IMR-90 (cell line): ENCODE results near the gene SLITRK3. TPM values are rescaled to one million over a fixed set of nuclear protein-coding genes. Genes with fewer than 3 reads are reported as not detected.

ENCODE experiments used
- ATAC-seq: fragments of 200-7000 bp; cut with Tn5 transposase; 2 replicates; pipeline ENCODE4 v1.9.1; 2020; ENCODE audit warnings: low read depth, mild to moderate bottlenecking, moderate library complexity
- BruUV-seq: library from RNA; stranded (reverse); fragments of 400-500 nt; replicated peaks from 2 replicates; lab custom pipeline; 2021; lab: Mats Ljungman, UMichigan
- CTCF ChIA-PET: fragments of 300-600 bp; formaldehyde crosslinking; extraction: SDS; loops from one replicate; lab custom pipeline; 2021; ENCODE audit warnings: antibody characterized with exemption; lab: Yijun Ruan, JAX
- POLR2A ChIA-PET: fragments of 300-600 bp; sonication (Branson Sonifier 250); formaldehyde crosslinking; loops from one replicate; lab custom pipeline; 2022; ENCODE audit warnings: antibody characterized with exemption; ENCODE audit not compliant: unreplicated experiment; lab: Charles Lee
- DNase-seq: peaks from one replicate; pipeline ENCODE4 v3.0.0; 2013
- H2AFZ ChIP-seq: replicated peaks from 2 replicates; pipeline ENCODE3; 2013; ENCODE audit warnings: low read length, mild to moderate bottlenecking; ENCODE audit not compliant: poor library complexity
- H2AK5ac ChIP-seq: 2 replicates; pipeline ENCODE4 v1.6.1; 2013; ENCODE audit warnings: low read depth, low read length, inconsistent platforms
- H2AK9ac ChIP-seq: replicated peaks from 2 replicates; pipeline ENCODE3; 2013; ENCODE audit warnings: mild to moderate bottlenecking, low read depth, low read length, moderate library complexity; ENCODE audit not compliant: poor library complexity
- H2BK120ac ChIP-seq: 2 replicates; pipeline ENCODE4 v1.6.1; 2013; ENCODE audit warnings: low read depth, low read length, inconsistent platforms
- H2BK15ac ChIP-seq: 3 replicates; pipeline ENCODE4 v1.6.1; 2013; ENCODE audit warnings: low read depth, low read length, inconsistent platforms
- H2BK20ac ChIP-seq: 2 replicates; pipeline ENCODE4 v1.6.1; 2013; ENCODE audit warnings: low read depth, mild to moderate bottlenecking, inconsistent platforms, low read length, moderate library complexity
- H2BK5ac ChIP-seq: 2 replicates; pipeline ENCODE4 v1.6.1; 2013; ENCODE audit warnings: mild to moderate bottlenecking, low read depth, low read length, inconsistent platforms; ENCODE audit not compliant: poor library complexity, severe bottlenecking
- H3K14ac ChIP-seq: replicated peaks from 2 replicates; pipeline ENCODE4 v1.6.1; 2013; ENCODE audit warnings: low read depth, low read length, inconsistent platforms
- H3K18ac ChIP-seq: 2 replicates; pipeline ENCODE4 v1.6.1; 2013; ENCODE audit warnings: low read depth, low read length, control low read depth
- H3K23ac ChIP-seq: 2 replicates; pipeline ENCODE4 v1.6.1; 2013; ENCODE audit warnings: low read depth, low read length, inconsistent platforms
- H3K27ac ChIP-seq: 2 replicates; pipeline ENCODE4 v1.5.1; 2013; ENCODE audit warnings: mild to moderate bottlenecking, control low read depth, low read length; ENCODE audit not compliant: insufficient read depth
- H3K27me3 ChIP-seq: 2 replicates; pipeline ENCODE4 v1.6.1; 2013; ENCODE audit warnings: low read length; ENCODE audit not compliant: control insufficient read depth, insufficient read depth
- H3K36me3 ChIP-seq: 2 replicates; pipeline ENCODE4 v1.6.1; 2013; ENCODE audit warnings: low read length, mixed read lengths; ENCODE audit not compliant: control insufficient read depth, insufficient read depth
- H3K4ac ChIP-seq: 2 replicates; pipeline ENCODE4 v1.6.1; 2013; ENCODE audit warnings: low read depth, low read length, inconsistent platforms
- H3K4me1 ChIP-seq: 2 replicates; pipeline ENCODE4 v1.6.1; 2013; ENCODE audit warnings: low read length, mixed read lengths; ENCODE audit not compliant: control insufficient read depth, insufficient read depth
- H3K4me2 ChIP-seq: 2 replicates; pipeline ENCODE4 v1.6.1; 2013; ENCODE audit warnings: low read depth, mild to moderate bottlenecking, control low read depth, low read length, moderate library complexity
- H3K4me3 ChIP-seq: 2 replicates; pipeline ENCODE4 v1.5.1; 2013; ENCODE audit warnings: low read depth, mild to moderate bottlenecking, control low read depth, low read length, moderate library complexity; ENCODE audit not compliant: insufficient read depth
- H3K56ac ChIP-seq: 2 replicates; pipeline ENCODE4 v1.6.1; 2013; ENCODE audit warnings: low read length, inconsistent platforms; ENCODE audit not compliant: insufficient read depth; ENCODE audit errors: extremely low read depth
- H3K79me1 ChIP-seq, 2 experiments: 2 replicates each; pipeline ENCODE4 v1.6.1; 2013; ENCODE audit warnings: low read length in 2 of 2, inconsistent platforms in 1 of 2, low read depth in 1 of 2
- H3K9ac ChIP-seq: 2 replicates; pipeline ENCODE4 v1.6.1; 2013; ENCODE audit warnings: low read depth, low read length, control low read depth
- H3K9me1 ChIP-seq: 2 replicates; pipeline ENCODE4 v1.6.1; 2013; ENCODE audit warnings: low read length, inconsistent platforms; ENCODE audit not compliant: insufficient read depth
- H3K9me3 ChIP-seq: 2 replicates; pipeline ENCODE4 v1.6.1; 2013; ENCODE audit warnings: low read length; ENCODE audit not compliant: control insufficient read depth, insufficient read depth
- H4K20me1 ChIP-seq: 2 replicates; pipeline ENCODE4 v1.6.1; 2013; ENCODE audit warnings: low read length, inconsistent platforms; ENCODE audit not compliant: insufficient read depth
- H4K5ac ChIP-seq: 2 replicates; pipeline ENCODE4 v1.6.1; 2013; ENCODE audit warnings: mild to moderate bottlenecking, low read depth, low read length, control low read depth
- H4K8ac ChIP-seq, 2 experiments: 2 replicates each; pipeline ENCODE4 v1.6.1; 2013; ENCODE audit warnings: low read depth in 2 of 2, low read length in 2 of 2, control low read depth in 1 of 2, inconsistent platforms in 1 of 2
- H4K91ac ChIP-seq: 2 replicates; pipeline ENCODE4 v1.6.1; 2013; ENCODE audit warnings: low read depth, low read length, inconsistent platforms; ENCODE audit not compliant: insufficient read depth
- BHLHE40 ChIP-seq: fragments of 150-350 bp; IDR thresholded peaks from 2 replicates; pipeline ENCODE4 v1.6.1; 2016; ENCODE audit warnings: mild to moderate bottlenecking, low read depth, low read length
- MAZ ChIP-seq: IDR thresholded peaks from 2 replicates; pipeline ENCODE4 v1.6.1; 2012; ENCODE audit warnings: low read depth, mild to moderate bottlenecking, low read length, improper control_type of control experiment, moderate library complexity, borderline replicate concordance
- RAD21 ChIP-seq: IDR thresholded peaks from 2 replicates; pipeline ENCODE4 v1.6.1; 2012; ENCODE audit warnings: low read length, improper control_type of control experiment
- WGBS, 2 experiments: methylation state at CpG; one replicate each; pipeline versions ENCODE4 v1.1.5 to v1.1.7; 2013; ENCODE audit warnings: missing lambda C conversion rate in 2 of 2; ENCODE audit not compliant: insufficient read length in 1 of 2; ENCODE audit errors: extremely low coverage in 2 of 2; 5-methylcytosine and 5-hydroxymethylcytosine counted together
- dilution Hi-C: fragments of 300-500 bp; cut with HindIII; formaldehyde crosslinking; loops from one replicate; pipeline ENCODE4 v1.14.3; 2018; ENCODE audit warnings: low sequenced_read_pairs; ENCODE audit not compliant: unreplicated experiment
- in situ Hi-C: fragments of 300-500 bp; cut with MboI; formaldehyde crosslinking; loops from 3 replicates; pipeline ENCODE4 v1.14.3; 2019; ENCODE audit warnings: low sequenced_read_pairs, inconsistent platforms, mixed read lengths
- intact Hi-C: fragments of 100-400 bp; cut with micrococcal nuclease; formaldehyde crosslinking; loops from 2 replicates; pipeline ENCODE4 v1.10.0; 2022
- polyA plus RNA-seq, 3 experiments: library from polyadenylated mRNA; depleted of rRNA; stranded (reverse); fragments of >200 nt; gene quantifications; 2 replicates each; pipeline ENCODE4 v1.2.3, GENCODE V29; 2012; ENCODE audit warnings: low replicate concordance in 1 of 3
- total RNA-seq: library from RNA; depleted of rRNA; stranded (reverse); fragments of >200 nt; gene quantifications from 2 replicates; pipeline ENCODE4 v1.2.3, GENCODE V29; 2012
- TF ChIP-seq, protein P1 (sequence below): fragments of 150-350 bp; IDR thresholded peaks from 2 replicates; pipeline ENCODE4 v1.6.1; 2017; ENCODE audit warnings: mild to moderate bottlenecking, antibody characterized with exemption, low read length, low read depth

Gene SLITRK3
- total and polyA plus RNA-seq, 2 of the 4 experiments (the other 2 are of a cell fraction): not detected

DNA sequence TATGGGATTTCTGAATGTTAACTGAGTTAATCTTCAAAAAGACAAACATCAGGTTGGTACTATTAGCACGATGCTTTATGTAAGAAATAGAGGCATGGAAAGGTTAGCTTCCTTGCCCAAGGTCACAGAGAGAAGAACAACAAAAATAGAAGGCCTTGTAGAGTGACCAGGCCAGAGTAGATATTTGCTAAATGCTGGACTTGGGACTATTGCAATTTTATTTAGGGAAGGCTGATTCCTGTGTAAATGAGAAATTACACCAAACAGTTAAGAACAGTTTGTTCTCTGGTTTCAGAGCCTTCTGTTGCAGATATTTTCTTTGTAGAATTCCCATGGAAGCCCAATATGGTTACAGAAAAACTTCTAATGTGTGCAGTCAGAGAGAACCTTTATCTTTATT lies 16.4 kb upstream of the SLITRK3 start:
- Histone ChIP-seq H2AFZ (no peak overlapping the region), H2BK15ac (no peak overlapping the region), H3K56ac (no peak overlapping the region), H3K4ac (no peak overlapping the region), H3K27me3 (no peaks in the 10 kb centered on the region), H3K4me3 (no peak overlapping the region), H3K9me1 (no peaks in the 10 kb centered on the region), H3K14ac (no peak overlapping the region), H3K36me3 (no peaks in the 10 kb centered on the region), H3K9me3 (no peaks in the 10 kb centered on the region), H2BK5ac (no peak overlapping the region), H3K18ac (no peak overlapping the region), H3K27ac (no peak overlapping the region), H4K20me1 (no peaks in the 10 kb centered on the region), H2BK20ac (no peak overlapping the region), H3K4me2 (no peak overlapping the region), H4K8ac (no peak overlapping the region), H3K9ac (no peak overlapping the region), H3K79me1 (no peaks in the 10 kb centered on the region), H3K4me1 (no peaks in the 10 kb centered on the region), H2AK9ac (no peak overlapping the region), H4K91ac (no peak overlapping the region), H3K23ac (no peak overlapping the region), H4K5ac (no peak overlapping the region), H2AK5ac (no peak overlapping the region), H2BK120ac (no peak overlapping the region)
- TF ChIP-seq MAZ: no peak
- TF ChIP-seq BHLHE40: no peak
- TF ChIP-seq, protein P1, sequence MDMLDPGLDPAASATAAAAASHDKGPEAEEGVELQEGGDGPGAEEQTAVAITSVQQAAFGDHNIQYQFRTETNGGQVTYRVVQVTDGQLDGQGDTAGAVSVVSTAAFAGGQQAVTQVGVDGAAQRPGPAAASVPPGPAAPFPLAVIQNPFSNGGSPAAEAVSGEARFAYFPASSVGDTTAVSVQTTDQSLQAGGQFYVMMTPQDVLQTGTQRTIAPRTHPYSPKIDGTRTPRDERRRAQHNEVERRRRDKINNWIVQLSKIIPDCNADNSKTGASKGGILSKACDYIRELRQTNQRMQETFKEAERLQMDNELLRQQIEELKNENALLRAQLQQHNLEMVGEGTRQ: no peak
- TF ChIP-seq RAD21: no peak
- no TSS peak for BruUV-seq
- ChIA-PET CTCF (no interaction called here), POLR2A (no interaction called here)
- intact Hi-C loops: no loop called here
- WGBS, 2 experiments: no CpG with 5 or more reads among the region's 1 CpG
- DNase-seq (no peak), ATAC-seq (no peak)
- dilution Hi-C loops: no loop called here
- in situ Hi-C loops: no loop called here
